ENCODE data around the gene ARSI.

The ARSI gene

DNA sequence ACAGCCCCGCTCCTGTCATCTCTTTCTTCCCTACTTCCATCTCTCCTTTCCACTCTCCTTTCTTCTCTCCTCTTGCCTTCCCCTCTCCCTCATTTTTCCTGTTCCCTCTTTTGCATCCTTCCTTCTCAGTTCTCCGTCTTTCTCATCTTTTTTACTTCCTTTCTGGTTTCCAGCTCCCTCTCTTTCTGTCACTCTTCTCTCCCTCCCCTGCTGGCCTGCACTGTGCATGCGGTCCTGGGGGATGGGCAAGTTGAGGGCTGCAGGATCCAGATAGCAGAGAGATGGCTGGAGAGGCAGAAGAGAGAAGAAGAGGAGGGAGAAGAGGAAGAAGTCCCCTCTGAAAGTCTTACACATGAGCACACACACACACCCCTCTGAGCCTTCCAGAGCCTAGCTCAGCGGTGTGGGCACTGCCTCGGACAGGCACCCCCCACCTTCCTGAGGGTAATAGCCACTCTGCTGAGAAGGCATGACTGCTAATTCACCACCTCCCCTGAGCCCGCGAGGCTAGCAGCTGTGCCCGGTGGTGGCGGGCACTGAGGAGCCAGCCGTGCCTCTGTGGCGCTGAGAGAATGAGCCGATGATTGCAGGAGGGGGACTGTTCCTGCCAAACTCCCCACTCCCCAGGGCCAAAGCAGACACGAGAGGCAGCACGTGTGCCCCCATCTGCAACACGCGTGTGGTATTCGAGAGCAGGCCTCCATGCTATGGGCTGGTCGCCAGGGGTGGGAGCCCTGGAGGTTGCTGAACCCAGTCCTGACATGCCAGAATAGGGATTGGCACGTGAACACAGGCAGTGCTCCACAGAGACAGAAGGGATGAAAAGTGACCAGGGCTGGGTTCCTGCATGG lies 9.4 kb downstream of the ARSI start:
- H3K27me3 ChIP-seq (ENCODE audit: control insufficient read depth, low read length): no peaks in the 10 kb centered on the region
- no peaks in the 10 kb centered on the region for H3K9me2 ChIP-seq (replicated peaks; ENCODE audit: control insufficient read depth, low read length)
- no peak overlapping the region for H3K4me3 ChIP-seq (ENCODE audit: low read length)
- no peaks in the 10 kb centered on the region for H3K4me1 ChIP-seq (ENCODE audit: control insufficient read depth, low read length)
- H3K36me3 ChIP-seq (ENCODE audit: control insufficient read depth, low read length): no peaks in the 10 kb centered on the region
- no peak overlapping the region for H3K4me2 ChIP-seq (ENCODE audit: low read length)
- H3K79me2 ChIP-seq (ENCODE audit: control insufficient read depth, low read length): no peaks in the 10 kb centered on the region
- no peak overlapping the region for H3K27ac ChIP-seq (ENCODE audit: low read depth, low read length)
- no peaks in the 10 kb centered on the region for H4K20me1 ChIP-seq (ENCODE audit: control insufficient read depth, insufficient read depth, low read depth, low read length)
- no peak for TF ChIP-seq EZH2phosphoT487 (IDR thresholded peaks at IDR 0.05; ENCODE audit: borderline replicate concordance, low read length)
- TF ChIP-seq, protein P1, sequence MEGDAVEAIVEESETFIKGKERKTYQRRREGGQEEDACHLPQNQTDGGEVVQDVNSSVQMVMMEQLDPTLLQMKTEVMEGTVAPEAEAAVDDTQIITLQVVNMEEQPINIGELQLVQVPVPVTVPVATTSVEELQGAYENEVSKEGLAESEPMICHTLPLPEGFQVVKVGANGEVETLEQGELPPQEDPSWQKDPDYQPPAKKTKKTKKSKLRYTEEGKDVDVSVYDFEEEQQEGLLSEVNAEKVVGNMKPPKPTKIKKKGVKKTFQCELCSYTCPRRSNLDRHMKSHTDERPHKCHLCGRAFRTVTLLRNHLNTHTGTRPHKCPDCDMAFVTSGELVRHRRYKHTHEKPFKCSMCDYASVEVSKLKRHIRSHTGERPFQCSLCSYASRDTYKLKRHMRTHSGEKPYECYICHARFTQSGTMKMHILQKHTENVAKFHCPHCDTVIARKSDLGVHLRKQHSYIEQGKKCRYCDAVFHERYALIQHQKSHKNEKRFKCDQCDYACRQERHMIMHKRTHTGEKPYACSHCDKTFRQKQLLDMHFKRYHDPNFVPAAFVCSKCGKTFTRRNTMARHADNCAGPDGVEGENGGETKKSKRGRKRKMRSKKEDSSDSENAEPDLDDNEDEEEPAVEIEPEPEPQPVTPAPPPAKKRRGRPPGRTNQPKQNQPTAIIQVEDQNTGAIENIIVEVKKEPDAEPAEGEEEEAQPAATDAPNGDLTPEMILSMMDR (IDR thresholded peaks at IDR 0.05; ENCODE audit: low read depth, low read length, poor library complexity, severe bottlenecking): no peak
- H3K9me3 ChIP-seq (ENCODE audit: control insufficient read depth, insufficient read depth, low read length): no peaks in the 10 kb centered on the region
- H3F3A ChIP-seq (ENCODE audit: control insufficient read depth, insufficient read depth): no peaks in the 10 kb centered on the region

DNA sequence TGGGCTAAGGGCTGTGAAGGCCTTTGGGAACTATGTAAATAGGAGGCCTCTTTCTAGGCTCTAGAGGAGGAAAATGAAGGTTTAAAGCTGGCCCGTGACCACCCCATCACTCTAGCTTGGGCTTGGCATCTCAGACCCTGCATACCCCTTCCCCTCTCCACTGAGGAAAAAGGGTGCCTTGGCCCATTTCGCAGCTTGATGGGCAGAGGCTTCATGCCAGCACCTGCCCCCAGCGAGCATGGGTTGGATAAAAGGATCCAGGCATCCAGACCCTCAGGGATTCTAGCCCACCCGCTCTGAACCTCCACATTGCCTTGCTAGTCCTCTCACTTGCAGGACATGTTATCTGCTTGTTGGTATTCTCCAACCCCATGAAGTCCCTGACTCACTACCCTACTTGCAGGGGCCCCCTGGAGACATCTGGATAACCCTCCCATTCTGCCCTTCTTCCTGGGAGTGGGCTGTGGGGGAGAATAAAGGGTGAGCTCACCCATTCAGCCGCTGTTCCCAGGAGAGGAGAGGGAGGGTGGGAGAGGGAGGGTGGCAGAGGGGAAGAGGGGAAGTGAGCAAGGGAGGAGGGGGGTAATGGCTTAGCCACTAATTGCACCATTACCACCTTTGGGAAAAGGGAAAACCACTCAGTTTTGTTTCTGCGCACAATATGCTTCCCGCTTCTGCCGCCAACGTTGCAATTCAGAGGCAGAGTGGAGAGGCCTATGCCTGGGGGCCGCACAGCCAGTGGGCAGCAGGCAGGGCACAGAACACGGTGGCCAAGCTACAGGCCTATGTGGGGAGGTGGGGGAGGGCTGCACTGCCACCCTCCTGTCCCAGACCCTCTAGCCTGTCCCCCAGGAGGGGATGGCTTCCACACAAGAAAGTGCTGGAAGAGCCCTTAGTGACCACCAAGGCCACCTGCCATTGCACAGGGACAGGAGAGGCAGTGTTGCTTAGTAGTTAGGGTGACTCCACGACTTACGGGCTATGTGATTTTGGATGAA lies 11.0 kb downstream of the ARSI start:
- no peak overlapping the region for H3K4me3 ChIP-seq (ENCODE audit: low read length)
- no peaks in the 10 kb centered on the region for H3K36me3 ChIP-seq (ENCODE audit: control insufficient read depth, low read length)
- no peak overlapping the region for H3K4me2 ChIP-seq (ENCODE audit: low read length)
- no peaks in the 10 kb centered on the region for H4K20me1 ChIP-seq (ENCODE audit: control insufficient read depth, insufficient read depth, low read depth, low read length)
- TF ChIP-seq EZH2phosphoT487 (IDR thresholded peaks at IDR 0.05; ENCODE audit: borderline replicate concordance, low read length): no peak
- TF ChIP-seq, protein P1 (IDR thresholded peaks at IDR 0.05; ENCODE audit: low read depth, low read length, poor library complexity, severe bottlenecking): no peak
- no peaks in the 10 kb centered on the region for H3F3A ChIP-seq (ENCODE audit: control insufficient read depth, insufficient read depth)
- no peaks in the 10 kb centered on the region for H3K9me3 ChIP-seq (ENCODE audit: control insufficient read depth, insufficient read depth, low read length)
- no peak overlapping the region for H3K27ac ChIP-seq (ENCODE audit: low read depth, low read length)
- H3K9me2 ChIP-seq (replicated peaks; ENCODE audit: control insufficient read depth, low read length): no peaks in the 10 kb centered on the region
- H3K4me1 ChIP-seq (ENCODE audit: control insufficient read depth, low read length): no peaks in the 10 kb centered on the region
- H3K27me3 ChIP-seq (ENCODE audit: control insufficient read depth, low read length): no peaks in the 10 kb centered on the region
- H3K79me2 ChIP-seq (ENCODE audit: control insufficient read depth, low read length): no peaks in the 10 kb centered on the region

DNA sequence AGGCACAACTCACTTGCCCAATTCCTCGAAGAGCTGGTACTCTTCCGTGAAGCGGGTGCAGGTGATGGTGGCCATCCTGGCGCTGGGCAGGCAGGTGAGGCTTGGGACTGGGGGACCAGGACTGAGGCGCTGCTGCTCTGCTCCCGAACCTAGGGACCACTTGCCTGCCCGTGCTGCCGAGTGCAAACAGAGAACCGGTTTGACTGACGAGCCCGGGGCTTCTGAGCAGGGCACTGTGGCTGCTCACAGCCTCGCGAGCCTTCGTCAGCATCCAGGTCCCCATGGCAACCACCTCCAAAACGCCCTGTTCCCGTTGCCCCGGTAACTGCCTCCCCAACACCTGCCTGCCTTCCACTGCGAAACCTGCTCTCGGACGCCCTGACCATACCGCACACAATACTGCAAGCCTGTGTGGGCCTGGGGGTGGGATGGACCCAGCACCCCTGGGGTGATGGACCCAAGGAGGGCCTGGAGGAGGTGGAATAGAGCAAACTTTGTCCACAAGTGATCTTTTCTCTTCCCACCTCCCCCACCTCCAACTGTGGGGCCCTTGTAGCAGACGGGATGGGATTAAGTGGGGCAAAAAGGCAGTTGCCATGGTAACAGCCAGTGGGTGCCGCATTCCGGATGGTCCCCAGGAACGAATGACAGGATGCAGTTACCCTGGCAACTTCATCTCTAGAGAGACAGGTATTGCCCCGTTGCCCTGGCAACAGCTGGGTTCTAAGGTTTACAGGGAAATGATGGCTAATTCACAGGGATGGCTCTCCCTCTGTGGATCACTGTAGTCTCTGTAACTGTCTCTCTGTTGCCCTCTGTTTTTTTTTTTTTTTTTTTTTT lies 12.9 kb downstream of the ARSI start, which contains the start of gene CAMK2A:
TSS of gene CAMK2A (minus strand) at position 223 of the 840 bp plus-strand sequence. CDS start at position 75, 148 bp downstream.
- Histone ChIP-seq H3K9me2 (replicated peaks; ENCODE audit: control insufficient read depth, low read length) (no peaks in the 10 kb centered on the region), H3K27ac (ENCODE audit: low read depth, low read length) (no peak within 1 kb of the TSS), H3K36me3 (ENCODE audit: control insufficient read depth, low read length) (no peaks in the 10 kb centered on the region), H4K20me1 (ENCODE audit: control insufficient read depth, insufficient read depth, low read depth, low read length) (no peaks in the 10 kb centered on the region), H3K27me3 (ENCODE audit: control insufficient read depth, low read length) (no peaks in the 10 kb centered on the region), H3K9me3 (ENCODE audit: control insufficient read depth, insufficient read depth, low read length) (no peaks in the 10 kb centered on the region), H3K4me2 (ENCODE audit: low read length) (no peak within 1 kb of the TSS), H3F3A (ENCODE audit: control insufficient read depth, insufficient read depth) (no peaks in the 10 kb centered on the region), H3K4me3 (ENCODE audit: low read length) (no peak within 1 kb of the TSS), H3K4me1 (ENCODE audit: control insufficient read depth, low read length) (no peaks in the 10 kb centered on the region), H3K79me2 (ENCODE audit: control insufficient read depth, low read length) (no peaks in the 10 kb centered on the region)
- no peak for TF ChIP-seq EZH2phosphoT487 (IDR thresholded peaks at IDR 0.05; ENCODE audit: borderline replicate concordance, low read length)
- TF ChIP-seq, protein P1 (IDR thresholded peaks at IDR 0.05; ENCODE audit: low read depth, low read length, poor library complexity, severe bottlenecking): no peak
